LNCaP clone FGC (cell line): ENCODE data around the gene NCR3LG1.
A peak's percentile ranks its signal among the peaks of the same experiment; 100 is the strongest.

Experiments used
- DNase-seq: peaks from one replicate; pipeline ENCODE4 v3.0.0-alpha.2; 2011; ENCODE audit warnings: low read depth
- H3K4me3 ChIP-seq: 2 replicates; pipeline ENCODE4 v1.5.1; 2011; ENCODE audit warnings: mild to moderate bottlenecking, low read depth, low read length, control low read depth
- TF ChIP-seq, protein P1 (sequence below): IDR thresholded peaks from 2 replicates; pipeline ENCODE4 v1.5.1; 2012; ENCODE audit warnings: mild to moderate bottlenecking; ENCODE audit not compliant: control insufficient read depth, insufficient read depth; ENCODE audit errors: extremely low read depth

NCR3LG1 gene, protein sequence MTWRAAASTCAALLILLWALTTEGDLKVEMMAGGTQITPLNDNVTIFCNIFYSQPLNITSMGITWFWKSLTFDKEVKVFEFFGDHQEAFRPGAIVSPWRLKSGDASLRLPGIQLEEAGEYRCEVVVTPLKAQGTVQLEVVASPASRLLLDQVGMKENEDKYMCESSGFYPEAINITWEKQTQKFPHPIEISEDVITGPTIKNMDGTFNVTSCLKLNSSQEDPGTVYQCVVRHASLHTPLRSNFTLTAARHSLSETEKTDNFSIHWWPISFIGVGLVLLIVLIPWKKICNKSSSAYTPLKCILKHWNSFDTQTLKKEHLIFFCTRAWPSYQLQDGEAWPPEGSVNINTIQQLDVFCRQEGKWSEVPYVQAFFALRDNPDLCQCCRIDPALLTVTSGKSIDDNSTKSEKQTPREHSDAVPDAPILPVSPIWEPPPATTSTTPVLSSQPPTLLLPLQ

DNA sequence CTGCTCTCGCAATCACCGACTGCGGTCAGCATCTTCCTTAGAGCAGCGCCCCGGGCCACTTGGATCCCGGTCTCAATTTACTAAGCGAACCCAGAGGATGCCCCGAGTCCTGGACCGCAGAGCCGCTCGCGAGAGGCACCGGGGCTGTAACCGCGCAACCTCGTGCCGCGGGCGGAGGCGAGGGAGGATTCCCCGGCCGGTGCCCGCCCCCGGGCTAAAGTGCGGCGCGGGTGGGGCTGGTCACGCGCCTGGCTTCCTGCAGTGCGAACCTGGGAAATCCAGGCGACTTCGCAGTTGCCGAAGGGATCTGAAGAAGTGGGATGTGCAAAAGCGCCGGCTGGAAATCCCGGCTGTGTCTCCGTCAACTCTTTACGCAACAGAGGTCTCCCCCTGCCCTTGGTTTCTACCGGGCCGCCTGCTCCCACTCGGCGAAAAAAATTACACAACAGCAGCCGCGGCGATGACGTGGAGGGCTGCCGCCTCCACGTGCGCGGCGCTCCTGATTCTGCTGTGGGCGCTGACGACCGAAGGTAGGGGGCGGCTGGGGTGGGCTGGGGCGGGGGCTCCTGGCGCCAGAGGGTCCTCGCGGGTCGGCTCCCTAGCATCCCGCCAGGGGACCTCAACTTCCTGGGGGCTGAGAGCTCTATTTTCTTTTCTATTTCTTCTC, at the start of gene NCR3LG1:
Gene NCR3LG1 (plus strand): TSS at position 291 of the 667 bp plus-strand sequence. CDS start 170 bp downstream, at position 461.
- DNase-seq: no peak
- peak within 1 kb of the TSS; percentile 64 for H3K4me3 ChIP-seq

DNA sequence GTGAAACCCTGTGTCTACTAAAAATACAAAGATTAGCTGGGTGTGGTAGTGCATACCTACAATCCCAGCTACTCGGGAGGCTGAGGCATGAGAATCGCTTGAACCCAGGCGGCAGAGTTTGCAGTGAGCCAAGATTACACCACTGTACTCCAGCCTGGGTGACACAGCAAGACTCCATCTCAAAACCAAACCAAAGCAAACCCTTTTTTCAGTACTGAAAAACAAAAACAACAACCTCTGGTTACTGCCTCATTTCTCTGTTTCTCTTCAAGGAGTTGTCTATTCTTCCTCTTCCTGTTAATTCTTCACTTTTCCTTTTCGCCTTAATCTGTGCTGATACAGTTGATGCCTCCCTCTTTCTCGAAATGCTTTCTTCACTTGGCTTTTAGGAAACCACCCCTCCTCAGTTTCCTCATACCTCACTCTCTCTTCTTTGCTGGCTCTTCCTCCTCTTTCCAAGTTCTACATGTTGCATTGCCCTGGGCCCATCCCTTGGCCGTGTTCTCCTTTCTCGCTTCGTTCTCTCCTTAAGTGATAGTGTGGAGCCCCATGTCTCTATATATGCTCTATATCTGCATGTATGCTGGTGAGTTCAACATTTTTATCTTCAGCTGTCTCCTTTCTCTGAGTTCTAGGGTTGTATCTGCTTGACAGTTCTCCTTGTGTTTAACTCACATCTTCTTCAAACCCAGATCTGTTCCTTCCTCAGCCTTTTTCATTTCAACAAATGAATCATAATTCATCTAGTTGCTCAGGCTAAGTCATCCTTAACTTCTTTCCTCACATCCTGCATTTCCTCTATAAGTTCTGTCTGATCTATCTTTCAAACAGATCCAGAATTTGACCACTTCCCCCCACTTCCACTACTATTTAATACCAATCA, 38.0 kb upstream of the NCR3LG1 start:
- H3K4me3 ChIP-seq: no peak overlapping the region
- TF ChIP-seq, protein P1, sequence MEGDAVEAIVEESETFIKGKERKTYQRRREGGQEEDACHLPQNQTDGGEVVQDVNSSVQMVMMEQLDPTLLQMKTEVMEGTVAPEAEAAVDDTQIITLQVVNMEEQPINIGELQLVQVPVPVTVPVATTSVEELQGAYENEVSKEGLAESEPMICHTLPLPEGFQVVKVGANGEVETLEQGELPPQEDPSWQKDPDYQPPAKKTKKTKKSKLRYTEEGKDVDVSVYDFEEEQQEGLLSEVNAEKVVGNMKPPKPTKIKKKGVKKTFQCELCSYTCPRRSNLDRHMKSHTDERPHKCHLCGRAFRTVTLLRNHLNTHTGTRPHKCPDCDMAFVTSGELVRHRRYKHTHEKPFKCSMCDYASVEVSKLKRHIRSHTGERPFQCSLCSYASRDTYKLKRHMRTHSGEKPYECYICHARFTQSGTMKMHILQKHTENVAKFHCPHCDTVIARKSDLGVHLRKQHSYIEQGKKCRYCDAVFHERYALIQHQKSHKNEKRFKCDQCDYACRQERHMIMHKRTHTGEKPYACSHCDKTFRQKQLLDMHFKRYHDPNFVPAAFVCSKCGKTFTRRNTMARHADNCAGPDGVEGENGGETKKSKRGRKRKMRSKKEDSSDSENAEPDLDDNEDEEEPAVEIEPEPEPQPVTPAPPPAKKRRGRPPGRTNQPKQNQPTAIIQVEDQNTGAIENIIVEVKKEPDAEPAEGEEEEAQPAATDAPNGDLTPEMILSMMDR: no peak
- DNase-seq: no peak

More for the DNA sequence above, at the start of gene NCR3LG1:
- TF ChIP-seq, protein P1: no peak

DNA sequence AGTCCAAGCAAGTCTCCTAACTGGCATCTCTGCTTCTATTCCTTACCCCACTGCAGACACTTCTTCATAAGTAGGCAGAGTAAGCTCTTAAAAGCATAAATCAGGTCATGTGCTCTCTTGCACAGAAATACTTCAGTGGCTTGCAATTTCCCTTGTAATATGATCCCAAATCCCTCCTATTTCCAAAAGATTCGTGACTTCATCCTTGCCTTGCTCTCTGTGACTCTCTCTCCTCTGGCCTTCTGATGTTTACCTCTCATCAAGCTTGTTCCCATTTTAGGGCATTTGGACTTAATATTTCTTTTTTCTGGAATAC, 37.4 kb upstream of the NCR3LG1 start:
- TF ChIP-seq, protein P1: no peak

DNA sequence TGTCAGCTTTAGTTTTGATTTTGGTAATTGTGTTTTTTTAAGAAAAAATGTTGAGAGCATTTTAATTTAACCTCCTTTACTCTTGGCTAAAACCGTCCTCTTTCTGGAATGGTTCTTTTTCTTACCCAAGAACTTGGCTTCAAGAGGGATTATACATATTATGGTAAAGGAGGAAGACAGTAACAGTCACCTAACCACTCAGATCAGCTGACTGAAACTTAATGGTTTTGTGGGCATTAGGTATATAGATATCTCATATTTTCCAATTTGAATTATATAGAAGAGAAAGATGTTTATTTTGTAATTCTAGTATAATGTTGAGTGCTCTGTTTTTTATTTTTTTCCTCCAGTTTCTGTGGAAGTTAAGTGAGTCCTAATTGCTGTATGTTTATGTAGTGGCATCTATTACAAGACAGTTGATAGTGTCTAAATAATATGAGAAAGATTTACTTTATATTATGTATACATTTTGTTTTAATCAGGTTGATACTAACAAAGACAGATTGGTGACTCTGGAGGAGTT, 36.6 kb upstream of the NCR3LG1 start:
- DNase-seq: no peak
- H3K4me3 ChIP-seq: no peak overlapping the region
- TF ChIP-seq, protein P1: no peak

More for the DNA sequence above, 37.4 kb upstream of the NCR3LG1 start:
- H3K4me3 ChIP-seq: no peak overlapping the region
- no peak for DNase-seq

DNA sequence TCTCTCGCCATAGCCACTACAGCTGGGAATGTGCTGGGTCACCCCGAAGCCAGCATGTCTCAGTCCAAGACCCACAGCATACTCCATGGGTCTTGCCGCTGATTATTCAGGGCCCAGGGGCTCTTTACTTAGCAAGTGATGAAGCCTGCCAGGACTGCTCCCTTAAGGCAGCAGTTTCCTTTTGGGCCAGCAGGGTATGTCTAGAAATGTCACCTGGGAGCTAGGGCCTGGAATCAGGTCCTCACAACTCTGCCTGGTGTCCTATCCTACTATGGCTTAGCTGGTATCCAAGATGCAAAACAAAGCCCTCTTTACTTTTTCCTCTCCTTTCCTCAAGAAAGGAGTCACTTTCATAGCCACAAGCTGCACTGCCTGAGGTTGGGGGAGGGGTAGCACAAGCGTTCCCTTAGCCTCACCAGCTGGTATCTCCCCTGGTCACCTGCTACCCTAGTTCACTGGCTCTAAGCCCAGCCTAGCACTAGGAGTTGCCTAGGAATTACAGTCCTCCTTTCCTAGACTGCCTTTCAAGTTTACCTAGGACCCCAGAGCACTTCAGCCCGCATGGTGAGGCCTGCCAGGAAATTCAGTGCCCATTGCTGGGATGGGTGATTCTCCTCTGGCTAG, 22.6 kb upstream of the NCR3LG1 start:
- H3K4me3 ChIP-seq: no peak overlapping the region
- TF ChIP-seq, protein P1: no peak
- no peak for DNase-seq

DNA sequence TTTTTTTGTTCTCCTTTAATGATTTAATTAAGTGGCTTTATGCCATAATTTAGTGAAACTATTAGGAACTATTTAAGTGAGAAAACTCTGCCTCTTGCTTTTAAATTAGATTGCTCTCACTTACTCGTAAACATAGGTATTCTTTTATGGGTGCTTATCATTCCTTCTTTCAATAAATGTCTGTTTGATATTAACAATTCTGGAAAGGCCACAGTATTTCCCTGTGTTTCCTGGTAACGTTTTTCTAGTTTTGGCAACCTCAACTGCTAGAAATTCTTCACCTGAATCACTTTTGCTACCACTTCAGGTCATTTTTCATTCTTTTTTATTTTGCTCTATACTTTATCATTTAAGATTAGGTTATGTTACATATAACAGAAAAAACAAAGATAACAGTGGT, 19.9 kb upstream of the NCR3LG1 start:
- no peak for DNase-seq
- TF ChIP-seq, protein P1: no peak
- no peak overlapping the region for H3K4me3 ChIP-seq
